Endothelial cell of umbilical vein (primary cell): ENCODE results near the gene PNMA8A. TPM values are rescaled to one million over a fixed set of nuclear protein-coding genes. Genes with fewer than 3 reads are reported as not detected.

Experiments used
- BruUV-seq: library from RNA; stranded (reverse); fragments of 400-500 nt; replicated peaks from 2 replicates; lab custom pipeline; 2021; lab: Mats Ljungman, UMichigan
- CTCF ChIA-PET: fragments of 300-600, 350-600 bp; sonication (Branson Sonifier 250); formaldehyde crosslinking; loops from one replicate; lab custom pipeline; 2021; ENCODE audit warnings: antibody characterized with exemption, inconsistent platforms; lab: Charles Lee
- POLR2A ChIA-PET: fragments of 300-600, 350-600 bp; sonication (Branson Sonifier 250); formaldehyde crosslinking; loops from one replicate; lab custom pipeline; 2021; ENCODE audit warnings: antibody characterized with exemption, inconsistent platforms; lab: Charles Lee
- DNase-seq: peaks from one replicate; pipeline ENCODE4 v3.0.0-alpha.2; 2011; ENCODE audit warnings: low read depth, low spot score
- FAIRE-seq: peaks from 2 replicates; lab custom pipeline; 2011; peaks lifted over from hg19 to GRCh38; lab: Jason Lieb, UNC
- H2AFZ ChIP-seq: 2 replicates; pipeline ENCODE4 v1.6.0; 2012; ENCODE audit warnings: low read depth, low read length, control low read depth, inconsistent platforms
- H3K27ac ChIP-seq: 2 replicates; pipeline ENCODE4 v1.5.1; 2011; ENCODE audit warnings: low read depth, mild to moderate bottlenecking, control low read depth, low read length, moderate library complexity; ENCODE audit not compliant: insufficient read depth
- H3K27me3 ChIP-seq, 2 experiments: 2 replicates each; pipeline versions ENCODE4 v1.6.0 to v1.6.1; 2011; ENCODE audit warnings: low read length in 2 of 2, mixed read lengths in 1 of 2; ENCODE audit not compliant: control insufficient read depth in 2 of 2, insufficient read depth in 2 of 2
- H3K36me3 ChIP-seq, 2 experiments: 2 replicates in 1 of 2; 3 replicates in 1 of 2; pipeline ENCODE4 v1.5.1; 2011; ENCODE audit warnings: low read length in 2 of 2, mild to moderate bottlenecking in 1 of 2, moderate library complexity in 1 of 2; ENCODE audit not compliant: control insufficient read depth in 2 of 2, insufficient read depth in 2 of 2; ENCODE audit errors: extremely low read depth in 1 of 2
- H3K4me1 ChIP-seq: 3 replicates; pipeline ENCODE4 v1.5.1; 2011; ENCODE audit warnings: mild to moderate bottlenecking, low read length; ENCODE audit not compliant: control insufficient read depth, insufficient read depth; ENCODE audit errors: extremely low read depth
- H3K4me2 ChIP-seq: 2 replicates; pipeline ENCODE4 v1.6.1; 2011; ENCODE audit warnings: low read length, control low read depth, mixed read lengths; ENCODE audit not compliant: insufficient read depth
- H3K4me3 ChIP-seq, 3 experiments: fragments of 200-600 bp in 1 of 3; sonication (generic), shearing (Covaris generic) in 1 of 3; replicated peaks in 1 of 3; 2 replicates each; pipeline ENCODE4 v1.5.1; 2011 to 2016; ENCODE audit warnings: control low read depth in 3 of 3, low read length in 3 of 3, mild to moderate bottlenecking in 2 of 3, inconsistent platforms in 1 of 3, low read depth in 1 of 3, moderate library complexity in 1 of 3; ENCODE audit not compliant: insufficient read depth in 1 of 3
- H3K79me2 ChIP-seq: 2 replicates; pipeline ENCODE4 v1.6.0; 2012; ENCODE audit warnings: low read length, inconsistent platforms; ENCODE audit not compliant: control insufficient read depth, insufficient read depth
- H3K9ac ChIP-seq: replicated peaks from 2 replicates; pipeline ENCODE3; 2011; ENCODE audit warnings: low read length, control low read depth; ENCODE audit not compliant: insufficient read depth; ENCODE audit errors: extremely low read depth
- H3K9me1 ChIP-seq: replicated peaks from 3 replicates; pipeline ENCODE4 v1.6.0; 2011; ENCODE audit warnings: mild to moderate bottlenecking, low read length; ENCODE audit not compliant: control insufficient read depth, insufficient read depth; ENCODE audit errors: extremely low read depth
- H3K9me3 ChIP-seq: replicated peaks from 2 replicates; pipeline ENCODE4 v1.5.1; 2012; ENCODE audit warnings: low read length, inconsistent platforms; ENCODE audit not compliant: control insufficient read depth, insufficient read depth
- H4K20me1 ChIP-seq: replicated peaks from 2 replicates; pipeline ENCODE3; 2011; ENCODE audit warnings: mild to moderate bottlenecking, low read length; ENCODE audit not compliant: control insufficient read depth, insufficient read depth; ENCODE audit errors: extremely low read depth
- FOS ChIP-seq: IDR thresholded peaks from 2 replicates; pipeline ENCODE4 v1.6.1; 2011; ENCODE audit warnings: mild to moderate bottlenecking, low read length, moderate library complexity, borderline replicate concordance; ENCODE audit not compliant: insufficient read depth
- GATA2 ChIP-seq: IDR thresholded peaks from 2 replicates; pipeline ENCODE4 v1.7.0; 2011; ENCODE audit warnings: low read depth, mild to moderate bottlenecking, moderate library complexity, mixed read lengths, low read length; ENCODE audit not compliant: insufficient read length, insufficient read depth
- JUN ChIP-seq: IDR thresholded peaks from 2 replicates; pipeline ENCODE4 v1.6.1; 2011; ENCODE audit warnings: borderline replicate concordance, low read depth; ENCODE audit not compliant: insufficient read length, insufficient read depth
- MYC ChIP-seq: IDR thresholded peaks from one replicate; pipeline ENCODE4 v1.6.1; 2011; ENCODE audit warnings: mild to moderate bottlenecking, low read depth, low read length
- POLR2A ChIP-seq: IDR thresholded peaks from 2 replicates; pipeline ENCODE4 v1.6.1; 2012; ENCODE audit warnings: low read depth, mild to moderate bottlenecking, control low read depth, low read length
- dilution Hi-C: fragments of 300-500 bp; cut with MboI; formaldehyde crosslinking; loops from one replicate; pipeline ENCODE4 v1.15.0; 2019; ENCODE audit warnings: low sequenced_read_pairs; ENCODE audit not compliant: extremely low pct_ligation_motif_present
- intact Hi-C: fragments of 100-400 bp; cut with micrococcal nuclease; formaldehyde crosslinking; loops from one replicate; pipeline ENCODE4 v1.10.0; 2022
- polyA plus RNA-seq, 4 experiments: library from polyadenylated mRNA; depleted of rRNA in 3 of 4; stranded (reverse) in 3 of 4; unstranded in 1 of 4; fragments of >200 nt; gene quantifications; 2 replicates each; pipeline versions ENCODE4 v1.2.1 to v1.2.3, GENCODE V29; 2011 to 2012; ENCODE audit warnings: missing spikeins in 1 of 4
- total RNA-seq: library from RNA; stranded (reverse); gene quantifications from 2 replicates; pipeline ENCODE4 v1.2.3, GENCODE V29; 2021

Gene PNMA8A
- total and polyA plus RNA-seq, 2 donors (not counting 3 experiments of a cell fraction or from before 2014, with no cell fraction given), result 0.25 to 0.27 TPM

DNA sequence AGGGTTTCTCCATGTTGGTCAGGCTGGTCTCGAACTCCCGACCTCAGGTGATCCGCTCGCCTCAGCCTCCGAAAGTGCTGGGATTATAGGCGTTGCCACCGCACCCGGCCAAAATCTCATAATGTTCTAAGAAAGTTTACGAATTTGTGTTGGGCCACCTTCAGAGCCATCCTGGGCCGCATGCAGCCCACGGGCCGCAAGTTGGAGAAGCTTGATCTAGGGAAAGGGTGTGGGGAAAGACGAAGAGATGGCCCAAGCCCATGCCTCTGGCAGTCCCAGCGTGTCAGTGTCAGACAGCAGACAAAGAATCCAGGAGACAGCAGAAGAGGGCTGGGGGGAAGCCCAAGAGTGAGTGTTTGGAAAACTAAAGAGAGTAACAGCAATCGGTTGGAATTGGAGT, 25.3 kb downstream of the PNMA8A start:
- peaks cover 0 to 5% of the 10 kb centered on the region in 2 experiments for H3K27me3 ChIP-seq
- dilution Hi-C loops, result no loop called here
- CTCF ChIA-PET, result interaction anchor here (0.7 to 0.8 kb wide), 2 partner anchors 44 to 70 kb away, joined by 3 read pairs; no protein-coding TSS in a partner anchor

DNA sequence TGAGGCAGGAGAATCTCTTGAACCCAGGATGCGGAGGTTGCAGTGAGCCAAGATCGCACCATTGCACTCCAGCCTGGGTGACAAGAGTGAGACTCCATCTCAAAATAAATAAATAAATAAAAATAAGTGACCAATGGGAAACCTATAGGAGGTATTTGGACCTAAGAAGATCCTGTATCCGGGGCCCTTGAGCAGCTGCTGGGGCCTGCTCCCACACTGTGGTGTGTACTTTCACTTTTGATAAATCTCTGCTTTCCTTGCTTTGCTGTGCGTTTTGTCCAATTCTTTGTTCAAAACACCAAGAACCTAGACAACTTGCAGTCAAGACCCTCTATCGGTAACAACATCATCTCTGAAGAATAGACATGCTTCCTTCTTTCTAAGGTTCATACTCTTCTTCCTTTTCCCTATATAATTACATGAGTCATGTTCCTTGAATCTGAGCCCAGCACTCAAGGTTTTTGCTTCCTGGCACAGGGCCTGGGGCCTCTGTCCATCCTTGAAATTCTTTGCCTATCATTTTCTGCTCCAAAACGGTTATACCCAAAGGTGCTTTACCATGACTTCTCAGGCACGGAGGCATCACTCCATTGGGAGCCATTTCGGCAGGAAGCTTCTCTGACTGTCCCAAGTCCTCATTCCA, 28.4 kb downstream of the PNMA8A start:
- dilution Hi-C loops, result no loop called here
- Histone ChIP-seq H3K4me3 (no peak overlapping the region), H3K27ac (no peak overlapping the region), H3K27me3 (peaks cover 0 to 5% of the 10 kb centered on the region in 2 experiments), H4K20me1 (no peaks in the 10 kb centered on the region), H3K9me1 (no peaks in the 10 kb centered on the region), H3K36me3 (no peaks in the 10 kb centered on the region), H3K79me2 (no peaks in the 10 kb centered on the region), H3K4me2 (peak overlapping the region; percentile 42), H3K4me1 (peaks cover 2% of the 10 kb centered on the region), H3K9me3 (no peaks in the 10 kb centered on the region), H2AFZ (no peak overlapping the region), H3K9ac (no peak overlapping the region)
- POLR2A ChIA-PET, result no interaction called here
- TF ChIP-seq POLR2A, result no peak
- TF ChIP-seq JUN, result peak; percentile 19
- peak; percentile 63 for TF ChIP-seq FOS
- CTCF ChIA-PET, result no interaction called here
- FAIRE-seq (peak; percentile 93), DNase-seq (peak; percentile 59)
- intact Hi-C loops, result no loop called here
- no TSS peak for BruUV-seq

More for the DNA sequence above, 25.3 kb downstream of the PNMA8A start:
- POLR2A ChIA-PET, result no interaction called here
- Histone ChIP-seq H3K27ac (no peak overlapping the region), H4K20me1 (no peaks in the 10 kb centered on the region), H2AFZ (no peak overlapping the region), H3K9me3 (no peaks in the 10 kb centered on the region), H3K4me1 (peaks cover 2% of the 10 kb centered on the region), H3K4me3 (no peak overlapping the region), H3K9me1 (no peaks in the 10 kb centered on the region), H3K79me2 (no peaks in the 10 kb centered on the region), H3K9ac (no peak overlapping the region), H3K4me2 (no peak overlapping the region), H3K36me3 (no peaks in the 10 kb centered on the region)
- BruUV-seq, result no TSS peak
- intact Hi-C loops, result no loop called here
- no peak for FAIRE-seq
- TF ChIP-seq GATA2 (no peak), MYC (no peak), JUN (no peak), POLR2A (no peak)
- DNase-seq, result no peak
